ENCODE results near the gene NHEJ1. TPM values are rescaled to one million over a fixed set of nuclear protein-coding genes. Genes with fewer than 3 reads are reported as not detected.

Gene NHEJ1
- polyA plus RNA-seq, 1 of the 3 experiments (the other 2 are of a cell fraction), result 16.3 TPM

DNA sequence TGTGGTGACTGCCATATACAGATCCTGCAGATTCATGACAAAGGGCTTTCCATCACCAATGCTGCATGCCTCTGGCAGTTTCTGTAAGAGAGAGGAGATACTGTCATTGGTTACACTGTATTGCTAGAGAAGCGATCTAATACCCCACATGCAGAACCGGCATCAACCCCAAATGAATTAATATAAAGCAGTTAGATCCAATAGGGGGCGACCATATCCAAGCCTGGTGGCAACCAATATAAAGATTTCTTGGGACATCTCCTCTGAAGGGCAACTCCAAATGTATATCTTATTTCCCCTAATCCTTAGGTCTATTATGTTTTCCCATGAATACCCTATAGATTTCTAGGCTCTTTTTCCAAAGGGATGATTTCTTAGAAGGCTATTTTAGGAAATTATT, 82.5 kb downstream of the NHEJ1 start:
- no peaks in the 10 kb centered on the region for H3K79me2 ChIP-seq (ENCODE audit: insufficient read depth)
- H4K20me1 ChIP-seq (ENCODE audit: insufficient read depth), result no peaks in the 10 kb centered on the region
- peaks cover 6 to 21% of the 10 kb centered on the region in 2 experiments for H3K36me3 ChIP-seq (replicated peaks in 1 of 2; ENCODE audit: control insufficient read depth in 1 of 2, insufficient read depth in 2 of 2, low read length in 1 of 2)
- no peak overlapping the region for H3K9ac ChIP-seq
- no peaks in the 10 kb centered on the region for H3K9me3 ChIP-seq
- no peaks in the 10 kb centered on the region for H3K4me1 ChIP-seq (ENCODE audit: control insufficient read depth in 1 of 2, insufficient read depth in 2 of 2, low read depth in 1 of 2, low read length in 1 of 2)
- H3K27ac ChIP-seq (ENCODE audit: low read depth in 2 of 2, low read length in 1 of 2), result no peak overlapping the region
- H3F3A ChIP-seq (replicated peaks; ENCODE audit: insufficient read depth), result no peaks in the 10 kb centered on the region
- no peak overlapping the region for H2AFZ ChIP-seq (ENCODE audit: low read depth)
- no peak overlapping the region for H3K4me3 ChIP-seq (ENCODE audit: low read depth in 2 of 2, low read length in 1 of 2)
- H3K4me2 ChIP-seq, result no peak overlapping the region
- H3K27me3 ChIP-seq (ENCODE audit: insufficient read depth), result no peaks in the 10 kb centered on the region
- POLR2A ChIA-PET, result no interaction called here
- no peaks in the 10 kb centered on the region for H3K9me2 ChIP-seq
- no peak for TF ChIP-seq RFX5 (IDR thresholded peaks at IDR 0.05; ENCODE audit: low read length)
- TF ChIP-seq, protein P1, sequence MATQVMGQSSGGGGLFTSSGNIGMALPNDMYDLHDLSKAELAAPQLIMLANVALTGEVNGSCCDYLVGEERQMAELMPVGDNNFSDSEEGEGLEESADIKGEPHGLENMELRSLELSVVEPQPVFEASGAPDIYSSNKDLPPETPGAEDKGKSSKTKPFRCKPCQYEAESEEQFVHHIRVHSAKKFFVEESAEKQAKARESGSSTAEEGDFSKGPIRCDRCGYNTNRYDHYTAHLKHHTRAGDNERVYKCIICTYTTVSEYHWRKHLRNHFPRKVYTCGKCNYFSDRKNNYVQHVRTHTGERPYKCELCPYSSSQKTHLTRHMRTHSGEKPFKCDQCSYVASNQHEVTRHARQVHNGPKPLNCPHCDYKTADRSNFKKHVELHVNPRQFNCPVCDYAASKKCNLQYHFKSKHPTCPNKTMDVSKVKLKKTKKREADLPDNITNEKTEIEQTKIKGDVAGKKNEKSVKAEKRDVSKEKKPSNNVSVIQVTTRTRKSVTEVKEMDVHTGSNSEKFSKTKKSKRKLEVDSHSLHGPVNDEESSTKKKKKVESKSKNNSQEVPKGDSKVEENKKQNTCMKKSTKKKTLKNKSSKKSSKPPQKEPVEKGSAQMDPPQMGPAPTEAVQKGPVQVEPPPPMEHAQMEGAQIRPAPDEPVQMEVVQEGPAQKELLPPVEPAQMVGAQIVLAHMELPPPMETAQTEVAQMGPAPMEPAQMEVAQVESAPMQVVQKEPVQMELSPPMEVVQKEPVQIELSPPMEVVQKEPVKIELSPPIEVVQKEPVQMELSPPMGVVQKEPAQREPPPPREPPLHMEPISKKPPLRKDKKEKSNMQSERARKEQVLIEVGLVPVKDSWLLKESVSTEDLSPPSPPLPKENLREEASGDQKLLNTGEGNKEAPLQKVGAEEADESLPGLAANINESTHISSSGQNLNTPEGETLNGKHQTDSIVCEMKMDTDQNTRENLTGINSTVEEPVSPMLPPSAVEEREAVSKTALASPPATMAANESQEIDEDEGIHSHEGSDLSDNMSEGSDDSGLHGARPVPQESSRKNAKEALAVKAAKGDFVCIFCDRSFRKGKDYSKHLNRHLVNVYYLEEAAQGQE (IDR thresholded peaks at IDR 0.05; ENCODE audit: low read depth, low read length), result no peak
- TF ChIP-seq, protein P2, sequence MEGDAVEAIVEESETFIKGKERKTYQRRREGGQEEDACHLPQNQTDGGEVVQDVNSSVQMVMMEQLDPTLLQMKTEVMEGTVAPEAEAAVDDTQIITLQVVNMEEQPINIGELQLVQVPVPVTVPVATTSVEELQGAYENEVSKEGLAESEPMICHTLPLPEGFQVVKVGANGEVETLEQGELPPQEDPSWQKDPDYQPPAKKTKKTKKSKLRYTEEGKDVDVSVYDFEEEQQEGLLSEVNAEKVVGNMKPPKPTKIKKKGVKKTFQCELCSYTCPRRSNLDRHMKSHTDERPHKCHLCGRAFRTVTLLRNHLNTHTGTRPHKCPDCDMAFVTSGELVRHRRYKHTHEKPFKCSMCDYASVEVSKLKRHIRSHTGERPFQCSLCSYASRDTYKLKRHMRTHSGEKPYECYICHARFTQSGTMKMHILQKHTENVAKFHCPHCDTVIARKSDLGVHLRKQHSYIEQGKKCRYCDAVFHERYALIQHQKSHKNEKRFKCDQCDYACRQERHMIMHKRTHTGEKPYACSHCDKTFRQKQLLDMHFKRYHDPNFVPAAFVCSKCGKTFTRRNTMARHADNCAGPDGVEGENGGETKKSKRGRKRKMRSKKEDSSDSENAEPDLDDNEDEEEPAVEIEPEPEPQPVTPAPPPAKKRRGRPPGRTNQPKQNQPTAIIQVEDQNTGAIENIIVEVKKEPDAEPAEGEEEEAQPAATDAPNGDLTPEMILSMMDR (IDR thresholded peaks at IDR 0.05), result peak; percentile 24
- TF ChIP-seq EZH2phosphoT487 (IDR thresholded peaks at IDR 0.05; ENCODE audit: borderline replicate concordance, low read depth), result no peak
- TF ChIP-seq MEF2A (IDR thresholded peaks at IDR 0.05; ENCODE audit: borderline replicate concordance, low read depth), result no peak
- TF ChIP-seq NFIC (IDR thresholded peaks at IDR 0.05; ENCODE audit: borderline replicate concordance), result no peak
- WGBS (ENCODE audit: low lambda C conversion rate), result 86% methylated on average over 3 of the region's 3 CpGs
- CTCF ChIA-PET, result interaction anchor here (1.2 to 9.2 kb wide), 4 partner anchors 18 to 98 kb away, joined by 3 to 99 read pairs (median 8); partner anchors contain the start of gene IHH
- DNase-seq, result no peak

DNA sequence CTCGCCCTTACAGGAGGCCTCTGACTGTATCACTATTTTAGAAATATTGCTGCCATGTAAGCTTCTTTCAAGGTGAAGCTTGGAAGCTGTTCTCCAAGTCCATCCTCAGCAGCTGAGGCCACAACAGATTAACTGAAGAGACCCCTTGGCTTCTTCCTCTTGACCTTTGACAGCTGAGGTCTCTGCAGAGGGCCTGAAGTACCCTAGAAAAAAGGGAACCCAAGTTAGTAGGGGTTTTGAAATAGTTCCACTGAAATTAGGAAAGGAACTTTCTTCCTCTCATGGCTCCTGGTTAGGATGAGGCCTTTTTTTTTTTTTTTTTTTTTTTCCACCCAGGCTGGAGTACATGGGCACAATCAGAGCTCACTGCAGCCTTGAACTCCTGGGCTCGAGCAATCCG, 84.4 kb downstream of the NHEJ1 start:
- Histone ChIP-seq H2AFZ (ENCODE audit: low read depth) (no peak overlapping the region), H3K36me3 (replicated peaks in 1 of 2; ENCODE audit: control insufficient read depth in 1 of 2, insufficient read depth in 2 of 2, low read length in 1 of 2) (peaks cover 6 to 28% of the 10 kb centered on the region in 2 experiments), H3K9me3 (no peaks in the 10 kb centered on the region), H3K4me1 (ENCODE audit: control insufficient read depth in 1 of 2, insufficient read depth in 2 of 2, low read depth in 1 of 2, low read length in 1 of 2) (no peaks in the 10 kb centered on the region), H3K4me2 (no peak overlapping the region), H3K27ac (ENCODE audit: low read depth in 2 of 2, low read length in 1 of 2) (no peak overlapping the region), H3K27me3 (ENCODE audit: insufficient read depth) (no peaks in the 10 kb centered on the region), H3K4me3 (ENCODE audit: low read depth in 2 of 2, low read length in 1 of 2) (no peak overlapping the region), H3K9me2 (no peaks in the 10 kb centered on the region), H3K9ac (no peak overlapping the region), H3K79me2 (ENCODE audit: insufficient read depth) (no peaks in the 10 kb centered on the region), H3F3A (replicated peaks; ENCODE audit: insufficient read depth) (no peaks in the 10 kb centered on the region), H4K20me1 (ENCODE audit: insufficient read depth) (no peaks in the 10 kb centered on the region)
- WGBS (ENCODE audit: low lambda C conversion rate), result 95% methylated on average over 3 of the region's 3 CpGs
- ChIA-PET POLR2A (no interaction called here), CTCF (interaction anchor here (0.7 to 9.4 kb wide), 4 partner anchors 16 to 43 kb away, joined by 3 to 99 read pairs (median 60); partner anchors contain the start of gene IHH)
- TF ChIP-seq, protein P3, sequence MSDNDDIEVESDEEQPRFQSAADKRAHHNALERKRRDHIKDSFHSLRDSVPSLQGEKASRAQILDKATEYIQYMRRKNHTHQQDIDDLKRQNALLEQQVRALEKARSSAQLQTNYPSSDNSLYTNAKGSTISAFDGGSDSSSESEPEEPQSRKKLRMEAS (IDR thresholded peaks at IDR 0.05; ENCODE audit: low read depth), result no peak
- TF ChIP-seq, protein P4, sequence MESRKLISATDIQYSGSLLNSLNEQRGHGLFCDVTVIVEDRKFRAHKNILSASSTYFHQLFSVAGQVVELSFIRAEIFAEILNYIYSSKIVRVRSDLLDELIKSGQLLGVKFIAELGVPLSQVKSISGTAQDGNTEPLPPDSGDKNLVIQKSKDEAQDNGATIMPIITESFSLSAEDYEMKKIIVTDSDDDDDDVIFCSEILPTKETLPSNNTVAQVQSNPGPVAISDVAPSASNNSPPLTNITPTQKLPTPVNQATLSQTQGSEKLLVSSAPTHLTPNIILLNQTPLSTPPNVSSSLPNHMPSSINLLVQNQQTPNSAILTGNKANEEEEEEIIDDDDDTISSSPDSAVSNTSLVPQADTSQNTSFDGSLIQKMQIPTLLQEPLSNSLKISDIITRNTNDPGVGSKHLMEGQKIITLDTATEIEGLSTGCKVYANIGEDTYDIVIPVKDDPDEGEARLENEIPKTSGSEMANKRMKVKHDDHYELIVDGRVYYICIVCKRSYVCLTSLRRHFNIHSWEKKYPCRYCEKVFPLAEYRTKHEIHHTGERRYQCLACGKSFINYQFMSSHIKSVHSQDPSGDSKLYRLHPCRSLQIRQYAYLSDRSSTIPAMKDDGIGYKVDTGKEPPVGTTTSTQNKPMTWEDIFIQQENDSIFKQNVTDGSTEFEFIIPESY (IDR thresholded peaks at IDR 0.05; ENCODE audit: borderline replicate concordance, low read depth), result no peak
- TF ChIP-seq RCOR1 (IDR thresholded peaks at IDR 0.05; ENCODE audit: low read length), result no peak
- TF ChIP-seq MEF2A (IDR thresholded peaks at IDR 0.05; ENCODE audit: borderline replicate concordance, low read depth), result no peak
- TF ChIP-seq NFIC (IDR thresholded peaks at IDR 0.05; ENCODE audit: borderline replicate concordance), result no peak
- TF ChIP-seq RFX5 (IDR thresholded peaks at IDR 0.05; ENCODE audit: low read length), result no peak
- no peak for TF ChIP-seq POLR2AphosphoS5 (IDR thresholded peaks at IDR 0.05; ENCODE audit: low read depth, low read length)
- TF ChIP-seq SMC3 (IDR thresholded peaks at IDR 0.05; ENCODE audit: low read depth, low read length), result no peak
- no peak for DNase-seq
